Measurements from ENCODE around the gene FBRSL1.

The FBRSL1 gene

GRCh38 chr12:132559652-132560363 is 69.9 kb downstream of the FBRSL1 start:
- DNase-seq = peak; percentile 57

- no peak for DNase-seq
Measured at GRCh38 chr12:132560364-132560613, 70.3 kb downstream of the FBRSL1 start.

- DNase-seq = peak; percentile 63
Measured at GRCh38 chr12:132560614-132561426, 70.9 kb downstream of the FBRSL1 start.
